ENCODE data around the gene RAPGEF2.

RAPGEF2 gene

GRCh38 chr4:159382856-159383561, 280.1 kb downstream of the RAPGEF2 start:
- no peak for DNase-seq (ENCODE audit: low read depth)
- TF ChIP-seq, protein P1, sequence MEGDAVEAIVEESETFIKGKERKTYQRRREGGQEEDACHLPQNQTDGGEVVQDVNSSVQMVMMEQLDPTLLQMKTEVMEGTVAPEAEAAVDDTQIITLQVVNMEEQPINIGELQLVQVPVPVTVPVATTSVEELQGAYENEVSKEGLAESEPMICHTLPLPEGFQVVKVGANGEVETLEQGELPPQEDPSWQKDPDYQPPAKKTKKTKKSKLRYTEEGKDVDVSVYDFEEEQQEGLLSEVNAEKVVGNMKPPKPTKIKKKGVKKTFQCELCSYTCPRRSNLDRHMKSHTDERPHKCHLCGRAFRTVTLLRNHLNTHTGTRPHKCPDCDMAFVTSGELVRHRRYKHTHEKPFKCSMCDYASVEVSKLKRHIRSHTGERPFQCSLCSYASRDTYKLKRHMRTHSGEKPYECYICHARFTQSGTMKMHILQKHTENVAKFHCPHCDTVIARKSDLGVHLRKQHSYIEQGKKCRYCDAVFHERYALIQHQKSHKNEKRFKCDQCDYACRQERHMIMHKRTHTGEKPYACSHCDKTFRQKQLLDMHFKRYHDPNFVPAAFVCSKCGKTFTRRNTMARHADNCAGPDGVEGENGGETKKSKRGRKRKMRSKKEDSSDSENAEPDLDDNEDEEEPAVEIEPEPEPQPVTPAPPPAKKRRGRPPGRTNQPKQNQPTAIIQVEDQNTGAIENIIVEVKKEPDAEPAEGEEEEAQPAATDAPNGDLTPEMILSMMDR (conservative IDR thresholded peaks at IDR 0.05; ENCODE audit: low read depth, low read length): no peak
- no peak overlapping the region for H3K4me3 ChIP-seq (ENCODE audit: low read depth, low read length)

DNA sequence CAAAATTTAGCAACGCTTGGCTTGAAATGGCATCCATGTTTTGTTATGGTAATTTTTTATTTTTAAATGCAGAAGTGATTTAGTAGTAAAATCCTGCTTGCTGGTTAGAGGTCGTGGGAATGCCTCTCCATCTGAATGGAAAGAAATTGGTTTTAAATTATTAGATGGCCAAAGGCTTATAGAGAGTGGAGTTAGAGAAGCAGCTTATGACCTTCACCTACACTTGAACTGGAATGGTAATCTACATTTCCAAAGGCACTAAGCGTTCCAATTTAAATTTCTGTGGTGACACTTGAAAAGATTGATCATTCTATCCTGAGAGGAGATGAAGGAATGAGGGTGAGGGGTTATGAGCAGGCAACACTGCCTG, 280.7 kb downstream of the RAPGEF2 start:
- no peak overlapping the region for H3K4me3 ChIP-seq (ENCODE audit: low read depth, low read length)
- DNase-seq (ENCODE audit: low read depth): no peak
- TF ChIP-seq, protein P1 (conservative IDR thresholded peaks at IDR 0.05; ENCODE audit: low read depth, low read length): no peak

- no peak for DNase-seq (ENCODE audit: low read depth)
- TF ChIP-seq, protein P1 (conservative IDR thresholded peaks at IDR 0.05; ENCODE audit: low read depth, low read length): no peak
- H3K4me3 ChIP-seq (ENCODE audit: low read depth, low read length): no peak overlapping the region
Measured at GRCh38 chr4:159384017-159384416, 281.1 kb downstream of the RAPGEF2 start.

- TF ChIP-seq, protein P1 (conservative IDR thresholded peaks at IDR 0.05; ENCODE audit: low read depth, low read length): peak; percentile 37
- H3K4me3 ChIP-seq (ENCODE audit: low read depth, low read length): no peak overlapping the region
- DNase-seq (ENCODE audit: low read depth): peak; percentile 37
Measured at GRCh38 chr4:159384632-159385031, 281.8 kb downstream of the RAPGEF2 start.

- no peak for DNase-seq (ENCODE audit: low read depth)
- TF ChIP-seq, protein P1 (conservative IDR thresholded peaks at IDR 0.05; ENCODE audit: low read depth, low read length): no peak
- H3K4me3 ChIP-seq (ENCODE audit: low read depth, low read length): no peak overlapping the region
Measured at GRCh38 chr4:159386620-159387019, 283.7 kb downstream of the RAPGEF2 start.

DNA sequence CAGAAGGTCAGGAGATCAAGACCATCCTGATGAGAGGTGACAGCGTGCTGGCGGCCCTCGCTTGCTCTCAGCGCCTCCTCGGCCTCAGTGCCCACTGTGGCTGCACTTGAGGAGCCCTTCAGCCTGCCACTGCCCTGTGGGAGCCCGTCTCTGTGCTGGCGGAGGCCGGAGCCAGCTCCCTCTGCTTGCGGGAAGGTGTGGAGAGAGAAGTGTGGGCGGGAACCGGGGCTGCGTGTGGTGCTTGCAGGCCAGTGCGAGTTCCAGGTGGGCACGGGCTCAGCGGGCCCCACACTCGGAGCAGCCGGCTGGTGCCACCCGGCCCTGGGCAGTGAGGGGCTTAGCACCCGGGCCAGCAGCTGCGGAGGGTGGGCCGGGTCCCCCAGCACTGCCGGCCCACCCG, 286.9 kb downstream of the RAPGEF2 start:
- TF ChIP-seq, protein P1 (conservative IDR thresholded peaks at IDR 0.05; ENCODE audit: low read depth, low read length): no peak
- no peak overlapping the region for H3K4me3 ChIP-seq (ENCODE audit: low read depth, low read length)
- DNase-seq (ENCODE audit: low read depth): no peak

- TF ChIP-seq, protein P1 (conservative IDR thresholded peaks at IDR 0.05; ENCODE audit: low read depth, low read length): no peak
- H3K4me3 ChIP-seq (ENCODE audit: low read depth, low read length): no peak overlapping the region
- DNase-seq (ENCODE audit: low read depth): peak; percentile 99
Measured at GRCh38 chr4:159390648-159391047, 287.8 kb downstream of the RAPGEF2 start.
